GM21423 (cell line): ENCODE results near the gene CAPN13.

Source experiments
- ATAC-seq: cut with Tn5 transposase; IDR thresholded peaks from one replicate; pipeline ENCODE4 v1.9.1; 2021; ENCODE audit warnings: mild to moderate bottlenecking, moderate library complexity; ENCODE audit not compliant: unreplicated experiment

CAPN13 gene

GRCh38 chr2:30765876-30766470, 41.3 kb downstream of the CAPN13 start:
- no peak for ATAC-seq

GRCh38 chr2:30765191-30765590, 42.1 kb downstream of the CAPN13 start:
- no peak for ATAC-seq

GRCh38 chr2:30764021-30764800, 43.0 kb downstream of the CAPN13 start:
- ATAC-seq: no peak

GRCh38 chr2:30763151-30763660, 44.0 kb downstream of the CAPN13 start:
- ATAC-seq: no peak

GRCh38 chr2:30761226-30761625, 46.0 kb downstream of the CAPN13 start:
- no peak for ATAC-seq

GRCh38 chr2:30759481-30759880, 47.8 kb downstream of the CAPN13 start:
- no peak for ATAC-seq

GRCh38 chr2:30758191-30758651, 49.0 kb downstream of the CAPN13 start:
- no peak for ATAC-seq

- no peak for ATAC-seq
Observed at GRCh38 chr2:30757749-30758148, 49.5 kb downstream of the CAPN13 start.

GRCh38 chr2:30756971-30757370, 50.3 kb downstream of the CAPN13 start:
- no peak for ATAC-seq

- ATAC-seq: no peak
Observed at GRCh38 chr2:30756051-30756719, 51.1 kb downstream of the CAPN13 start.

GRCh38 chr2:30753630-30754029, 53.6 kb downstream of the CAPN13 start:
- no peak for ATAC-seq

GRCh38 chr2:30752811-30753210, 54.4 kb downstream of the CAPN13 start:
- no peak for ATAC-seq

- ATAC-seq: no peak
Observed at GRCh38 chr2:30747206-30747605, 60.0 kb downstream of the CAPN13 start.

GRCh38 chr2:30744823-30745222, 62.4 kb downstream of the CAPN13 start:
- ATAC-seq: no peak

GRCh38 chr2:30741576-30741975, 65.7 kb downstream of the CAPN13 start:
- ATAC-seq: no peak

GRCh38 chr2:30738141-30738911, 68.9 kb downstream of the CAPN13 start:
- ATAC-seq: no peak

GRCh38 chr2:30737326-30737610, 70.0 kb downstream of the CAPN13 start:
- no peak for ATAC-seq

GRCh38 chr2:30736461-30737325, 70.6 kb downstream of the CAPN13 start:
- no peak for ATAC-seq

- ATAC-seq: no peak
Observed at GRCh38 chr2:30733876-30734520, 73.2 kb downstream of the CAPN13 start.

GRCh38 chr2:30732876-30733275, 74.4 kb downstream of the CAPN13 start:
- no peak for ATAC-seq
